Measurements from ENCODE around the gene GBF1. TPM values are rescaled to one million over a fixed set of nuclear protein-coding genes. Genes with fewer than 3 reads are reported as not detected.
A peak's percentile ranks its signal among the peaks of the same experiment; 100 is the strongest.
"Not testable (repeated sequence)": the region's sequence is repeated elsewhere in the genome, so short reads cannot be mapped to it uniquely, and the experiment has no call there.

Gene GBF1
- total RNA-seq, 2 experiments from 2014 or later, result 40.1 to 40.6 TPM

- Mint-ChIP-seq H3K4me3 (no peak overlapping the region), H3K27ac (no peak overlapping the region), H3K36me3 (no peaks in the 10 kb centered on the region), H3K9me3 (no peaks in the 10 kb centered on the region), H3K27me3 (peaks cover 67% of the 10 kb centered on the region), H3K4me1 (peaks cover 11% of the 10 kb centered on the region)
- DNase-seq (no peak), ATAC-seq (ENCODE audit: low read depth) (no peak)
- POLR2A ChIA-PET, result no interaction called here
Observed at GRCh38 chr10:102237711-102238252, 7.5 kb upstream of the GBF1 start.

GRCh38 chr10:102240467-102241031 is 4.8 kb upstream of the GBF1 start:
- Mint-ChIP-seq H3K27ac (no peak overlapping the region), H3K36me3 (no peaks in the 10 kb centered on the region), H3K4me3 (peak overlapping the region; percentile 51), H3K27me3 (peaks cover 57% of the 10 kb centered on the region), H3K4me1 (peaks cover 16% of the 10 kb centered on the region), H3K9me3 (no peaks in the 10 kb centered on the region)
- POLR2A ChIA-PET, result no interaction called here
- DNase-seq (no peak), ATAC-seq (ENCODE audit: low read depth) (no peak)

GRCh38 chr10:102241032-102241443 is 4.3 kb upstream of the GBF1 start:
- Mint-ChIP-seq H3K4me3 (peak overlapping the region; percentile 51), H3K4me1 (peaks cover 17% of the 10 kb centered on the region), H3K27me3 (peaks cover 52% of the 10 kb centered on the region), H3K9me3 (no peaks in the 10 kb centered on the region), H3K36me3 (no peaks in the 10 kb centered on the region), H3K27ac (no peak overlapping the region)
- no peak for ATAC-seq (ENCODE audit: low read depth)
- DNase-seq, result no peak
- POLR2A ChIA-PET, result interaction anchor here (0.7 kb wide), 1 partner anchor 9 kb away, joined by 3 read pairs; no protein-coding TSS in a partner anchor

- POLR2A ChIA-PET, result interaction anchor here (0.7 kb wide), 1 partner anchor 10 kb away, joined by 3 read pairs; no protein-coding TSS in a partner anchor
- peak; percentile 92 for DNase-seq
- Mint-ChIP-seq H3K27me3 (peaks cover 47% of the 10 kb centered on the region), H3K36me3 (peaks cover 3% of the 10 kb centered on the region), H3K27ac (no peak within 1 kb of the TSS), H3K9me3 (no peaks in the 10 kb centered on the region), H3K4me1 (peaks cover 22% of the 10 kb centered on the region), H3K4me3 (peak within 1 kb of the TSS; percentile 79)
- peak; percentile 31 for ATAC-seq (ENCODE audit: low read depth)
Observed at GRCh38 chr10:102241444-102242117, 3.8 kb upstream of the GBF1 start, which contains the start of gene PITX3. TSS of gene PITX3 (minus strand) at chr10:102241512. CDS start at chr10:102232080, 9,432 bp downstream.

- no peaks in the 10 kb centered on the region for H3K9me3 Mint-ChIP-seq
- POLR2A ChIA-PET, result no interaction called here
- no peak overlapping the region for H3K27ac Mint-ChIP-seq
- H3K4me3 Mint-ChIP-seq, result peak overlapping the region; percentile 79
- DNase-seq (no peak), ATAC-seq (ENCODE audit: low read depth) (no peak)
- H3K36me3 Mint-ChIP-seq, result peaks cover 5% of the 10 kb centered on the region
- H3K27me3 Mint-ChIP-seq, result peaks cover 42% of the 10 kb centered on the region
- H3K4me1 Mint-ChIP-seq, result peaks cover 27% of the 10 kb centered on the region
Observed at GRCh38 chr10:102242118-102242485, 3.2 kb upstream of the GBF1 start.

GRCh38 chr10:102243309-102243708 is 2.0 kb upstream of the GBF1 start:
- Mint-ChIP-seq H3K4me3 (no peak overlapping the region), H3K36me3 (peaks cover 6% of the 10 kb centered on the region), H3K27me3 (peaks cover 34% of the 10 kb centered on the region), H3K4me1 (peaks cover 37% of the 10 kb centered on the region), H3K27ac (no peak overlapping the region), H3K9me3 (no peaks in the 10 kb centered on the region)
- no peak for DNase-seq
- no peak for ATAC-seq (ENCODE audit: low read depth)
- POLR2A ChIA-PET, result interaction anchor here (0.7 kb wide), 1 partner anchor 90 kb away, joined by 3 read pairs; no protein-coding TSS in a partner anchor

- peaks cover 18% of the 10 kb centered on the region for H3K36me3 Mint-ChIP-seq
- H3K27ac Mint-ChIP-seq, result peak overlapping the region; percentile 91
- H3K27me3 Mint-ChIP-seq, result peaks cover 10% of the 10 kb centered on the region
- H3K4me1 Mint-ChIP-seq, result peaks cover 34% of the 10 kb centered on the region
- peak overlapping the region; percentile 98 for H3K4me3 Mint-ChIP-seq
- POLR2A ChIA-PET, result interaction anchor here (0.8 to 1.9 kb wide), 10 partner anchors 15 to 190 kb away, joined by 3 to 7 read pairs (median 4); partner anchors contain the start of genes FBXL15 and NFKB2
- no peak for ATAC-seq (ENCODE audit: low read depth)
- no peak for DNase-seq
- no peaks in the 10 kb centered on the region for H3K9me3 Mint-ChIP-seq
Observed at GRCh38 chr10:102245932-102246251, 560 bp downstream of the GBF1 start.

- POLR2A ChIA-PET, result interaction anchor here (1.3 to 1.9 kb wide), 4 partner anchors 37 to 190 kb away, joined by 3 to 7 read pairs (median 4); partner anchors contain the start of gene FBXL15
- peak overlapping the region; percentile 91 for H3K27ac Mint-ChIP-seq
- ATAC-seq (ENCODE audit: low read depth), result no peak
- H3K36me3 Mint-ChIP-seq, result peaks cover 20% of the 10 kb centered on the region
- peaks cover 8% of the 10 kb centered on the region for H3K27me3 Mint-ChIP-seq
- no peak for DNase-seq
- H3K4me1 Mint-ChIP-seq, result peaks cover 32% of the 10 kb centered on the region
- peak overlapping the region; percentile 98 for H3K4me3 Mint-ChIP-seq
- no peaks in the 10 kb centered on the region for H3K9me3 Mint-ChIP-seq
Observed at GRCh38 chr10:102246261-102246660, 929 bp downstream of the GBF1 start.

GRCh38 chr10:102247734-102248133 is 2.4 kb downstream of the GBF1 start:
- Mint-ChIP-seq H3K36me3 (peaks cover 23% of the 10 kb centered on the region), H3K4me1 (peaks cover 26% of the 10 kb centered on the region), H3K4me3 (peak overlapping the region; percentile 13), H3K27ac (no peak overlapping the region), H3K27me3 (no peaks in the 10 kb centered on the region), H3K9me3 (no peaks in the 10 kb centered on the region)
- POLR2A ChIA-PET, result no interaction called here
- ATAC-seq (ENCODE audit: low read depth) (no peak), DNase-seq (no peak)

- not testable (repeated sequence) for ATAC-seq (ENCODE audit: low read depth); DNase-seq; H3K4me3 Mint-ChIP-seq; H3K9me3 Mint-ChIP-seq; H3K27me3 Mint-ChIP-seq; H3K27ac Mint-ChIP-seq; H3K4me1 Mint-ChIP-seq
- POLR2A ChIA-PET, result interaction anchor here (0.7 kb wide), 1 partner anchor 70 kb away, joined by 4 read pairs; no protein-coding TSS in a partner anchor
- peaks cover 28% of the 10 kb centered on the region for H3K36me3 Mint-ChIP-seq
Observed at GRCh38 chr10:102252508-102252907, 7.2 kb downstream of the GBF1 start.

GRCh38 chr10:102254426-102254825 is 9.1 kb downstream of the GBF1 start:
- Mint-ChIP-seq H3K27ac (no peak overlapping the region), H3K4me1 (no peaks in the 10 kb centered on the region)
- POLR2A ChIA-PET, result no interaction called here

GRCh38 chr10:102255404-102255803 is 10.1 kb downstream of the GBF1 start:
- ATAC-seq (ENCODE audit: low read depth) (no peak), DNase-seq (no peak)
- H3K36me3 Mint-ChIP-seq, result peaks cover 15% of the 10 kb centered on the region
- no peaks in the 10 kb centered on the region for H3K4me1 Mint-ChIP-seq
- no peak overlapping the region for H3K27ac Mint-ChIP-seq
- H3K4me3 Mint-ChIP-seq, result no peak overlapping the region
- POLR2A ChIA-PET, result no interaction called here
- H3K9me3 Mint-ChIP-seq, result no peaks in the 10 kb centered on the region
- H3K27me3 Mint-ChIP-seq, result no peaks in the 10 kb centered on the region

More at GRCh38 chr10:102254426-102254825, 9.1 kb downstream of the GBF1 start:
- Mint-ChIP-seq H3K4me3 (no peak overlapping the region), H3K27me3 (no peaks in the 10 kb centered on the region), H3K9me3 (no peaks in the 10 kb centered on the region), H3K36me3 (peaks cover 20% of the 10 kb centered on the region)
- DNase-seq (no peak), ATAC-seq (ENCODE audit: low read depth) (no peak)

- H3K4me1 Mint-ChIP-seq, result peaks cover 5% of the 10 kb centered on the region
- POLR2A ChIA-PET, result no interaction called here
- DNase-seq (no peak), ATAC-seq (ENCODE audit: low read depth) (no peak)
- no peak overlapping the region for H3K27ac Mint-ChIP-seq
- no peaks in the 10 kb centered on the region for H3K9me3 Mint-ChIP-seq
- no peaks in the 10 kb centered on the region for H3K27me3 Mint-ChIP-seq
- no peak overlapping the region for H3K4me3 Mint-ChIP-seq
- peaks cover 19% of the 10 kb centered on the region for H3K36me3 Mint-ChIP-seq
Observed at GRCh38 chr10:102261196-102261595, 15.9 kb downstream of the GBF1 start.

GRCh38 chr10:102261842-102262241 is 16.5 kb downstream of the GBF1 start:
- POLR2A ChIA-PET, result no interaction called here
- no peaks in the 10 kb centered on the region for H3K27me3 Mint-ChIP-seq
- H3K4me1 Mint-ChIP-seq, result peaks cover 7% of the 10 kb centered on the region
- no peak overlapping the region for H3K27ac Mint-ChIP-seq
- ATAC-seq (ENCODE audit: low read depth) (no peak), DNase-seq (no peak)
- no peaks in the 10 kb centered on the region for H3K9me3 Mint-ChIP-seq
- peaks cover 20% of the 10 kb centered on the region for H3K36me3 Mint-ChIP-seq
- H3K4me3 Mint-ChIP-seq, result no peak overlapping the region
